DND-41 (cell line): Measurements from ENCODE around the gene MFAP4.

ENCODE experiments used
- EZH2 ChIP-seq: IDR thresholded peaks from 3 replicates; pipeline ENCODE4 v1.6.1; 2012; ENCODE audit warnings: borderline replicate concordance, low read depth, mild to moderate bottlenecking, moderate library complexity, low read length, inconsistent platforms; ENCODE audit not compliant: severe bottlenecking
- TF ChIP-seq, protein P1 (sequence below): IDR thresholded peaks from 2 replicates; pipeline ENCODE4 v1.5.1; 2012; ENCODE audit warnings: borderline replicate concordance, low read length, moderate library complexity, mild to moderate bottlenecking; ENCODE audit not compliant: poor library complexity, severe bottlenecking; ENCODE audit errors: extremely low read depth

DNA sequence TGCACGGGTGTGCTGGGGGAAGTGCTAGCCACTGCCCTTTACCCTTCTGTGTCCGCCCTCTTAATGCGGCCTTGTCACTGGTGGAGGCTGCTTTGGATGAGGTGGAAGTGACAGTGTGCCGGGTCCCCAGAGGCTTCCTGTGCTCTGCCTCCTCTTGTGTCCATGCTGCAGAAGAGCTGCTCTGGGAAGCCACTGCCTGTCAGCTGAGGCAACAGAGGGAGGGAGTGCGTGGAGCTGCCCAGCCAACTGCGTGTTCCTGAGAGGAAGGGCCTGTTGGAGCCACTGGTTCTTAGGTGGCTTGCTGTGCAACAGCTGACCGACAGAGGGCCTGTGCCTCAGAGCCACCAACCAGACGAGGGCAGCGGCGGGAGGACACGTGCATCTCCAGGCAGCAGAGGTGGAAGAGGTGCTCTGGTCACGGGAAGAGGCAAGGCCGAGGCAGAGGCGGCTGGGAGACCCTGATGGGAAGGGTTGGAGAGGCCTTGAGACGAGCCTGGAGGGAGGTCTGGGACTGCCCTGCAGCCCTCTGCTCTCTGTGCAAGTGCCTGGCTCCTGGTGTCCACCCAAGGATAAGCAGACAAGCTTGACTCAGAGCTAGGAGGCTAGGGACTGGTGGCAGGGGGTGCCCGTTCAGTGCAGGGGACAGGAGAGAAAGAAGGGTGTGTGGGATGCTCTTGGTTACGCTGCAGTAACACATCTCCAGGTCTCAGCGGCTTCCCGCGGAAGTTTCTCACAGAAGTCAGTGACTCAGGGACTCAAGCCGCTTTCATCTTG is 49.9 kb downstream of the MFAP4 start:
- TF ChIP-seq EZH2: no peak
- TF ChIP-seq, protein P1, sequence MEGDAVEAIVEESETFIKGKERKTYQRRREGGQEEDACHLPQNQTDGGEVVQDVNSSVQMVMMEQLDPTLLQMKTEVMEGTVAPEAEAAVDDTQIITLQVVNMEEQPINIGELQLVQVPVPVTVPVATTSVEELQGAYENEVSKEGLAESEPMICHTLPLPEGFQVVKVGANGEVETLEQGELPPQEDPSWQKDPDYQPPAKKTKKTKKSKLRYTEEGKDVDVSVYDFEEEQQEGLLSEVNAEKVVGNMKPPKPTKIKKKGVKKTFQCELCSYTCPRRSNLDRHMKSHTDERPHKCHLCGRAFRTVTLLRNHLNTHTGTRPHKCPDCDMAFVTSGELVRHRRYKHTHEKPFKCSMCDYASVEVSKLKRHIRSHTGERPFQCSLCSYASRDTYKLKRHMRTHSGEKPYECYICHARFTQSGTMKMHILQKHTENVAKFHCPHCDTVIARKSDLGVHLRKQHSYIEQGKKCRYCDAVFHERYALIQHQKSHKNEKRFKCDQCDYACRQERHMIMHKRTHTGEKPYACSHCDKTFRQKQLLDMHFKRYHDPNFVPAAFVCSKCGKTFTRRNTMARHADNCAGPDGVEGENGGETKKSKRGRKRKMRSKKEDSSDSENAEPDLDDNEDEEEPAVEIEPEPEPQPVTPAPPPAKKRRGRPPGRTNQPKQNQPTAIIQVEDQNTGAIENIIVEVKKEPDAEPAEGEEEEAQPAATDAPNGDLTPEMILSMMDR: no peak
